ENCODE results near the gene FSTL5.

GRCh38 chr4:162157241-162157640 lies 6.6 kb downstream of the FSTL5 start:
- TF ChIP-seq, protein P1, sequence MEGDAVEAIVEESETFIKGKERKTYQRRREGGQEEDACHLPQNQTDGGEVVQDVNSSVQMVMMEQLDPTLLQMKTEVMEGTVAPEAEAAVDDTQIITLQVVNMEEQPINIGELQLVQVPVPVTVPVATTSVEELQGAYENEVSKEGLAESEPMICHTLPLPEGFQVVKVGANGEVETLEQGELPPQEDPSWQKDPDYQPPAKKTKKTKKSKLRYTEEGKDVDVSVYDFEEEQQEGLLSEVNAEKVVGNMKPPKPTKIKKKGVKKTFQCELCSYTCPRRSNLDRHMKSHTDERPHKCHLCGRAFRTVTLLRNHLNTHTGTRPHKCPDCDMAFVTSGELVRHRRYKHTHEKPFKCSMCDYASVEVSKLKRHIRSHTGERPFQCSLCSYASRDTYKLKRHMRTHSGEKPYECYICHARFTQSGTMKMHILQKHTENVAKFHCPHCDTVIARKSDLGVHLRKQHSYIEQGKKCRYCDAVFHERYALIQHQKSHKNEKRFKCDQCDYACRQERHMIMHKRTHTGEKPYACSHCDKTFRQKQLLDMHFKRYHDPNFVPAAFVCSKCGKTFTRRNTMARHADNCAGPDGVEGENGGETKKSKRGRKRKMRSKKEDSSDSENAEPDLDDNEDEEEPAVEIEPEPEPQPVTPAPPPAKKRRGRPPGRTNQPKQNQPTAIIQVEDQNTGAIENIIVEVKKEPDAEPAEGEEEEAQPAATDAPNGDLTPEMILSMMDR (IDR thresholded peaks at IDR 0.05; ENCODE audit: low read length) = no peak
- TF ChIP-seq EZH2 (optimal IDR thresholded peaks at IDR 0.05; ENCODE audit: low read depth, low read length) = no peak
